ENCODE results near the gene AGPAT2.

Gene AGPAT2

GRCh38 chr9:136686534-136686793, 793 bp downstream of the AGPAT2 start:
- DNase-seq: no peak

- DNase-seq: no peak
Observed at GRCh38 chr9:136685790-136686533, 1.3 kb downstream of the AGPAT2 start.

- DNase-seq: no peak
Observed at GRCh38 chr9:136685216-136685615, 2.0 kb downstream of the AGPAT2 start.

GRCh38 chr9:136684799-136685198, 2.5 kb downstream of the AGPAT2 start:
- no peak for DNase-seq

- DNase-seq: no peak
Observed at GRCh38 chr9:136684339-136684738, 2.9 kb downstream of the AGPAT2 start.

- no peak for DNase-seq
Observed at GRCh38 chr9:136683755-136684154, 3.5 kb downstream of the AGPAT2 start.

- no peak for DNase-seq
Observed at GRCh38 chr9:136683173-136683745, 4.0 kb downstream of the AGPAT2 start.

- DNase-seq: no peak
Observed at GRCh38 chr9:136682710-136683109, 4.5 kb downstream of the AGPAT2 start.

- DNase-seq: no peak
Observed at GRCh38 chr9:136681945-136682699, 5.1 kb downstream of the AGPAT2 start.

GRCh38 chr9:136681029-136681428, 6.2 kb downstream of the AGPAT2 start:
- DNase-seq: no peak

GRCh38 chr9:136679431-136679941, 7.8 kb downstream of the AGPAT2 start:
- DNase-seq: no peak

- no peak for DNase-seq
Observed at GRCh38 chr9:136678624-136679023, 8.6 kb downstream of the AGPAT2 start.

GRCh38 chr9:136678034-136678433, 9.2 kb downstream of the AGPAT2 start:
- no peak for DNase-seq

GRCh38 chr9:136676920-136677686, 10.2 kb downstream of the AGPAT2 start:
- no peak for DNase-seq

GRCh38 chr9:136676297-136676794, 10.9 kb downstream of the AGPAT2 start:
- DNase-seq: no peak

GRCh38 chr9:136675477-136676296, 11.6 kb downstream of the AGPAT2 start:
- no peak for DNase-seq

- DNase-seq: no peak
Observed at GRCh38 chr9:136674786-136675349, 12.4 kb downstream of the AGPAT2 start.

- no peak for DNase-seq
Observed at GRCh38 chr9:136673975-136674785, 13.1 kb downstream of the AGPAT2 start.

- DNase-seq: no peak
Observed at GRCh38 chr9:136673088-136673974, 13.9 kb downstream of the AGPAT2 start.

All from NCI-H226 (cell line).